Gastroesophageal sphincter (tissue), 4 donors: ENCODE measurements around the gene OR6S1. TPM values are rescaled to one million over a fixed set of nuclear protein-coding genes. Genes with fewer than 3 reads are reported as not detected.
A peak's percentile ranks its signal among the peaks of the same experiment; 100 is the strongest.

ENCODE experiments used
- ATAC-seq: fragments of 150-250 bp; one replicate; pipeline ENCODE4 v1.9.1; 2016; ENCODE audit warnings: mild to moderate bottlenecking, moderate library complexity
- H3K27ac ChIP-seq, 4 donors: fragments of 200-600 bp; sonication (generic) in 3 of 4; 1 replicate in 3 of 4; 2 replicates in 1 of 4; pipeline ENCODE4 v1.5.1; 2016 to 2019
- H3K27me3 ChIP-seq: fragments of 200-600 bp; sonication (generic); one replicate; pipeline ENCODE4 v1.5.1; 2019
- H3K36me3 ChIP-seq, 2 donors: fragments of 200-600 bp; sonication (generic); one replicate each; pipeline ENCODE4 v1.5.1; 2019; ENCODE audit warnings: control low read depth in 1 of 2
- H3K4me1 ChIP-seq, 3 donors: fragments of 200-600 bp; sonication (generic); 1 replicate in 2 of 3; 2 replicates in 1 of 3; pipeline ENCODE4 v1.5.1; 2016 to 2019; ENCODE audit warnings: control low read depth in 2 of 3
- H3K4me3 ChIP-seq, 2 donors: fragments of 200-600 bp; sonication (generic); one replicate each; pipeline ENCODE4 v1.5.1; 2019; ENCODE audit warnings: mild to moderate bottlenecking in 1 of 2, moderate library complexity in 1 of 2
- H3K9me3 ChIP-seq, 3 donors: fragments of 200-600 bp; sonication (generic); one replicate each; pipeline ENCODE4 v1.5.1; 2017 to 2019; ENCODE audit warnings: control low read depth in 2 of 3
- EP300 ChIP-seq: sonication (generic); formaldehyde crosslinking; IDR thresholded peaks from one replicate; pipeline ENCODE4 v1.6.1; 2017; ENCODE audit warnings: antibody characterized with exemption, mild to moderate bottlenecking
- POLR2A ChIP-seq, 2 donors: fragments of 450-650 bp; IDR thresholded peaks; one replicate each; pipeline ENCODE4 v1.6.1; 2017; ENCODE audit warnings: antibody characterized with exemption in 2 of 2, mild to moderate bottlenecking in 2 of 2, moderate library complexity in 1 of 2
- POLR2AphosphoS5 ChIP-seq: sonication (generic); formaldehyde crosslinking; IDR thresholded peaks from one replicate; pipeline ENCODE4 v1.6.1; 2017; ENCODE audit warnings: antibody characterized with exemption
- WGBS, 2 donors: methylation state at CpG; one replicate each; pipeline ENCODE4 v1.1.5; 2018; ENCODE audit warnings: low coverage in 1 of 2; 5-methylcytosine and 5-hydroxymethylcytosine counted together
- total RNA-seq, 4 donors: library from RNA; depleted of rRNA; stranded (reverse); fragments of >200 nt; gene quantifications; one replicate each; pipeline ENCODE4 v1.1.0, GENCODE V29; 2016
- TF ChIP-seq, protein P1 (sequence below), 4 experiments: fragments of 200-600 bp in 2 of 4; fragments of 450-650 bp in 2 of 4; sonication (generic) in 1 of 4; IDR thresholded peaks; one replicate each; pipeline ENCODE4 v1.5.1; 2017 to 2019; ENCODE audit warnings: antibody characterized with exemption in 4 of 4, mild to moderate bottlenecking in 2 of 4, moderate library complexity in 2 of 4

Gene OR6S1
- total RNA-seq, 4 donors from 2014 or later, result not detected

DNA sequence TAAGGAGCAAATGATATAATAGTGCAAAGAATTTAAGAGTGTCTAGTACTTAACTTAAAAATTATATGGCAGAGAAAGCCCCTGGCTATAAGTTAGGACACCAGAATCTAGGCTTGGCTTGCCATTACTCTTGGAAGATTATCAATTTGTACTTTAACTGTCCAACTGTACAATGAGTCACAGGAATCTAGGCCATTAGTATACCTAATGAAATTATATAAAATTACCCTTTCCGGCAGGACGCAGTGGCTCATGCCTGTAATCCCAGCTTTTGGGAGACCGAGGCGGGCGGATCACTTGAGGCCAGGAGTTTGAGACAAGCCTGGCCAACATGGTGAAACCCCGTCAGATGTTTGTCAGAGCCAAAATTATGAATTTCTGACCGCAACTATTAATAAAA lies 691 bp upstream of the OR6S1 start:
- H3K27me3 ChIP-seq, result peaks cover 64% of the 10 kb centered on the region
- H3K4me3 ChIP-seq, result no peak overlapping the region
- H3K9me3 ChIP-seq, result no peaks in the 10 kb centered on the region
- no peaks in the 10 kb centered on the region for H3K4me1 ChIP-seq
- TF ChIP-seq, protein P1, sequence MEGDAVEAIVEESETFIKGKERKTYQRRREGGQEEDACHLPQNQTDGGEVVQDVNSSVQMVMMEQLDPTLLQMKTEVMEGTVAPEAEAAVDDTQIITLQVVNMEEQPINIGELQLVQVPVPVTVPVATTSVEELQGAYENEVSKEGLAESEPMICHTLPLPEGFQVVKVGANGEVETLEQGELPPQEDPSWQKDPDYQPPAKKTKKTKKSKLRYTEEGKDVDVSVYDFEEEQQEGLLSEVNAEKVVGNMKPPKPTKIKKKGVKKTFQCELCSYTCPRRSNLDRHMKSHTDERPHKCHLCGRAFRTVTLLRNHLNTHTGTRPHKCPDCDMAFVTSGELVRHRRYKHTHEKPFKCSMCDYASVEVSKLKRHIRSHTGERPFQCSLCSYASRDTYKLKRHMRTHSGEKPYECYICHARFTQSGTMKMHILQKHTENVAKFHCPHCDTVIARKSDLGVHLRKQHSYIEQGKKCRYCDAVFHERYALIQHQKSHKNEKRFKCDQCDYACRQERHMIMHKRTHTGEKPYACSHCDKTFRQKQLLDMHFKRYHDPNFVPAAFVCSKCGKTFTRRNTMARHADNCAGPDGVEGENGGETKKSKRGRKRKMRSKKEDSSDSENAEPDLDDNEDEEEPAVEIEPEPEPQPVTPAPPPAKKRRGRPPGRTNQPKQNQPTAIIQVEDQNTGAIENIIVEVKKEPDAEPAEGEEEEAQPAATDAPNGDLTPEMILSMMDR (IDR thresholded peaks at IDR 0.05), result no peak
- TF ChIP-seq POLR2AphosphoS5, result no peak
- no peaks in the 10 kb centered on the region for H3K36me3 ChIP-seq
- H3K27ac ChIP-seq, result no peak overlapping the region
- no peak for ATAC-seq
- WGBS, 2 donors, result 85 to 87% methylated on average over 7 of the region's 7 CpGs

DNA sequence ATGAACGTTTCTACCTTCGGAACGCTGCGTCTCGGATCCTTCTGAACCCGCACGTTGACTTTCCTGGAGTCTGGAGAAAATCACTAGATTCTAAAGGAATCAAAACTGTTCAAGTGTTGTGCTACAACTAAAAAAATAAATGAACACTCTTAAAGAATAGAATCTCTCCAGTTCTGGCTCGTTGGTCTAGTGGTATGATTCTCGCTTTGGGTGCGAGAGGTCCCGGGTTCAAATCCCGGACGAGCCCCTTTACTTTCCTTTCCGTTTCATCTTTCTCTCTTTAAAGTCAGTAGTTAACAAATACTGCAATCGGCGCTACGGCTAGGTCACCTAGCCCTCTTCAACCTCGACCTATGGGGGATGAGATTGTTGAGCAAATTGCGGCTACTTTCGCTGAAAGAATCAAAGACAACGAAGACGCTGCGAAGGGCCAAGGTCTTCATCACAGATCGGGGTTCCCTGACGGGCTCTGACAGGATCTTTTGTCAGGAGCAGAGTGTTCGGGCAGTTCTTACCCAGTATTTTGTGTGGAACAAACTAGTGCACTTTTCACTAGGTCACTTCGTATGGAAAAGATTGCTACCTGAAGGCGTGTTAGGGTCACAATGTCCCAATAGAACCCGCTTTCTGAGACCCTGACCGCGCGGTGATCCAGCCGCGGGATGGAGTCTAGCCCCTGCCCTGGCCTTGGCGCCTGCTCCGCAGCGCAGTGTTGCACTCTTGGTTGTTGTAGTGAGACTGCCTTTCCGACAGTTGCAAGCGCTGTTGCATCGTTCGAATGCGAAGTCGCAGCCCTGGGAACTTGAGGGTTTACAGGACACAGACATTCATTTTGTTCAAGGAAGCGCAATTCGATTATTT lies 8.4 kb downstream of the OR6S1 start:
- TF ChIP-seq, protein P1 (IDR thresholded peaks at IDR 0.05), result no peak
- peak; percentile 3 for TF ChIP-seq POLR2AphosphoS5
- Histone ChIP-seq H3K27me3 (peaks cover 61% of the 10 kb centered on the region), H3K4me3 (peak overlapping the region in 1 of 2 donors; percentile 44), H3K4me1 (peaks cover 0 to 37% (median 13%) of the 10 kb centered on the region in 3 donors), H3K36me3 (no peaks in the 10 kb centered on the region), H3K27ac (peak overlapping the region in 1 of 4 donors; percentile 54), H3K9me3 (no peaks in the 10 kb centered on the region)
- peak; percentile 68 for ATAC-seq
- 1 to 4% methylated on average over 15 to 25 of the region's 45 CpGs for WGBS, 2 donors

DNA sequence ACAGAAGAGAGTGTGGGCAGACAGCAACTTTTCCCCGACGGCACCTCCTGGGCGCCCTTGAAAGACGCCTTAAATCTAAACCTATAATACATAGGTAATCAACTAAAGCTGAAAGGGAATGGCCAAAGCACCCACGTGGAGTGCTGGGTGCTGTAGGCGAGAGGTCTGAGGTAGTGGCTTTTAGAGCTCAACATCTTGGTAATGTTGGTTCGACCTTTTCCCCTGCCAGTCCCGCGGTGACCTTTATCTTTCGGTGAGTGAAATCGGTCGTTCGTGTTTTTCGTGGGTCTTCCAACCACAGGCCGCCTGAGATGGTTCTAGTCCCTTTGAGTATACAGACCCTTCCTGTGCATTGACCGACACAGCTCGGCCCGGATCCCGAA lies 9.1 kb downstream of the OR6S1 start:
- peak overlapping the region in 1 of 2 donors; percentile 44 for H3K4me3 ChIP-seq
- H3K27ac ChIP-seq, result peak overlapping the region in 1 of 4 donors; percentile 54
- H3K27me3 ChIP-seq, result peaks cover 56% of the 10 kb centered on the region
- peaks cover 0 to 40% (median 13%) of the 10 kb centered on the region in 3 donors for H3K4me1 ChIP-seq
- 0% methylated on average over 4 to 11 of the region's 19 CpGs for WGBS, 2 donors
- H3K9me3 ChIP-seq, result no peaks in the 10 kb centered on the region
- H3K36me3 ChIP-seq, result no peaks in the 10 kb centered on the region
- ATAC-seq, result peak; percentile 30
- TF ChIP-seq EP300, result no peak
- TF ChIP-seq POLR2AphosphoS5, result no peak
- TF ChIP-seq, protein P1 (IDR thresholded peaks at IDR 0.05), result no peak
- no peak for TF ChIP-seq POLR2A (IDR thresholded peaks at IDR 0.05)

DNA sequence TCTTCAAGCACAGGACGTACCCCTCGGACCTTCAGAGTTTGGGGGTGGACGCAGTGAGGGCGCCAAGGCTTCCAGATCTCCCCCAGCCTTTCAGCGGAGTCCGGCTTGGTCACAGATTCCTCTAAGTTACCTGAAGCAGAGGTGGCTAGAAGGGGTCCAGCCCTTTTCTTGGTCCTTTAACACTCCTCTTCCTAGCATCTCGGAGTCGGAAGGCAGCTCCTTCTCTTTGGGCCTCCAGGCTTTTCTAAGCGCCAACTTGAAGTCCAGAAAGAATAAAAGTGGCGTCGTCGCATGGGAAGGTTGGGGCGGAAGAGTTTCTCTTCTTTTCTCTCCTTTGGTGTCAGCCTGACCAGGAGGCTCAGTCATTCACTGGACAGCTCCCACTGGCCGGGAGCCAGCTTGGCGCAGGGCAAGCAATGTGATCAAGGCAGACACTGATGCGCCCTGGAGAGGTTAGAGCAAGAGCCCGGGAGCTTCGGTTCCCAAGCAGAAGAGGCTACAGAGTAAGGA lies 9.6 kb downstream of the OR6S1 start:
- no peak overlapping the region for H3K27ac ChIP-seq
- WGBS, 2 donors, result 1 to 5% methylated on average over 4 to 7 of the region's 18 CpGs
- peaks cover 51% of the 10 kb centered on the region for H3K27me3 ChIP-seq
- H3K4me3 ChIP-seq, result peak overlapping the region; percentile 10 to 44
- TF ChIP-seq POLR2AphosphoS5 (no peak), EP300 (no peak), POLR2A (IDR thresholded peaks at IDR 0.05) (no peak)
- TF ChIP-seq, protein P1 (IDR thresholded peaks at IDR 0.05), result no peak
- peak; percentile 29 for ATAC-seq
- peaks cover 0 to 42% (median 13%) of the 10 kb centered on the region in 3 donors for H3K4me1 ChIP-seq
- no peaks in the 10 kb centered on the region for H3K9me3 ChIP-seq
- H3K36me3 ChIP-seq, result no peaks in the 10 kb centered on the region
